Osteoblast (primary cell): Measurements from ENCODE around the gene FBXW9. TPM values are rescaled to one million over a fixed set of nuclear protein-coding genes. Genes with fewer than 3 reads are reported as not detected.
"Not testable (repeated sequence)": the region's sequence is repeated elsewhere in the genome, so short reads cannot be mapped to it uniquely, and the experiment has no call there.

Experiments
- DNase-seq: peaks from one replicate; pipeline ENCODE4 v3.0.0; 2011; ENCODE audit warnings: low spot score, mixed read lengths; ENCODE audit not compliant: insufficient read length; ENCODE audit errors: missing footprints
- H2AFZ ChIP-seq: 2 replicates; pipeline ENCODE4 v1.6.0; 2011; ENCODE audit warnings: mild to moderate bottlenecking, low read length
- H3K27ac ChIP-seq: 2 replicates; pipeline ENCODE4 v1.5.1; 2011; ENCODE audit warnings: mild to moderate bottlenecking, low read depth, low read length, moderate library complexity
- H3K27me3 ChIP-seq: 2 replicates; pipeline ENCODE4 v1.6.0; 2012; ENCODE audit warnings: mild to moderate bottlenecking, control low read depth, inconsistent platforms, low read length, moderate library complexity; ENCODE audit not compliant: insufficient read depth
- H3K36me3 ChIP-seq: 2 replicates; pipeline ENCODE4 v1.5.1; 2011; ENCODE audit warnings: mild to moderate bottlenecking, low read length, control low read depth, moderate library complexity; ENCODE audit not compliant: insufficient read depth
- H3K4me1 ChIP-seq: 2 replicates; pipeline ENCODE4 v1.5.1; 2011; ENCODE audit warnings: mild to moderate bottlenecking, low read length, control low read depth, moderate library complexity; ENCODE audit not compliant: insufficient read depth
- H3K4me2 ChIP-seq: 2 replicates; pipeline ENCODE4 v1.6.0; 2011; ENCODE audit warnings: mild to moderate bottlenecking, low read length; ENCODE audit not compliant: insufficient read depth
- H3K4me3 ChIP-seq: fragments of 200-600 bp; sonication (generic); 3 replicates; pipeline ENCODE4 v1.5.1; 2012; ENCODE audit warnings: mild to moderate bottlenecking, low read length, inconsistent platforms; ENCODE audit not compliant: insufficient read depth
- H3K79me2 ChIP-seq: 2 replicates; pipeline ENCODE4 v1.6.0; 2012; ENCODE audit warnings: mild to moderate bottlenecking, low read length, control low read depth, inconsistent platforms; ENCODE audit not compliant: insufficient read depth
- H3K9me3 ChIP-seq: 2 replicates; pipeline ENCODE4 v1.5.1; 2011; ENCODE audit warnings: low read depth, low read length, control low read depth
- H4K20me1 ChIP-seq: 2 replicates; pipeline ENCODE4 v1.6.0; 2012; ENCODE audit warnings: mild to moderate bottlenecking, low read length, control low read depth; ENCODE audit not compliant: insufficient read depth
- total RNA-seq: library from RNA; depleted of rRNA; stranded (reverse); fragments of >200 nt; gene quantifications from 2 replicates; pipeline ENCODE4 v1.2.3, GENCODE V29; 2012
- TF ChIP-seq, protein P1 (sequence below): IDR thresholded peaks from 2 replicates; pipeline ENCODE4 v1.5.1; 2011; ENCODE audit warnings: mild to moderate bottlenecking, low read depth, low read length, moderate library complexity; ENCODE audit errors: extremely low read depth

The FBXW9 gene
- total RNA-seq, 1 donor, result 18.5 TPM

GRCh38 chr19:12646551-12646950 lies 49.9 kb downstream of the FBXW9 start:
- Histone ChIP-seq H3K27me3 (no peaks in the 10 kb centered on the region), H3K79me2 (no peaks in the 10 kb centered on the region), H3K9me3 (no peaks in the 10 kb centered on the region), H2AFZ (no peak overlapping the region), H3K4me3 (no peak overlapping the region), H3K27ac (no peak overlapping the region), H3K4me1 (no peaks in the 10 kb centered on the region), H4K20me1 (no peaks in the 10 kb centered on the region), H3K4me2 (no peak overlapping the region), H3K36me3 (no peaks in the 10 kb centered on the region)
- TF ChIP-seq, protein P1, sequence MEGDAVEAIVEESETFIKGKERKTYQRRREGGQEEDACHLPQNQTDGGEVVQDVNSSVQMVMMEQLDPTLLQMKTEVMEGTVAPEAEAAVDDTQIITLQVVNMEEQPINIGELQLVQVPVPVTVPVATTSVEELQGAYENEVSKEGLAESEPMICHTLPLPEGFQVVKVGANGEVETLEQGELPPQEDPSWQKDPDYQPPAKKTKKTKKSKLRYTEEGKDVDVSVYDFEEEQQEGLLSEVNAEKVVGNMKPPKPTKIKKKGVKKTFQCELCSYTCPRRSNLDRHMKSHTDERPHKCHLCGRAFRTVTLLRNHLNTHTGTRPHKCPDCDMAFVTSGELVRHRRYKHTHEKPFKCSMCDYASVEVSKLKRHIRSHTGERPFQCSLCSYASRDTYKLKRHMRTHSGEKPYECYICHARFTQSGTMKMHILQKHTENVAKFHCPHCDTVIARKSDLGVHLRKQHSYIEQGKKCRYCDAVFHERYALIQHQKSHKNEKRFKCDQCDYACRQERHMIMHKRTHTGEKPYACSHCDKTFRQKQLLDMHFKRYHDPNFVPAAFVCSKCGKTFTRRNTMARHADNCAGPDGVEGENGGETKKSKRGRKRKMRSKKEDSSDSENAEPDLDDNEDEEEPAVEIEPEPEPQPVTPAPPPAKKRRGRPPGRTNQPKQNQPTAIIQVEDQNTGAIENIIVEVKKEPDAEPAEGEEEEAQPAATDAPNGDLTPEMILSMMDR, result no peak
- DNase-seq, result peak; percentile 47

- not testable (repeated sequence) for H2AFZ ChIP-seq, H3K27me3 ChIP-seq, H4K20me1 ChIP-seq, H3K79me2 ChIP-seq, H3K9me3 ChIP-seq, H3K36me3 ChIP-seq, H3K4me2 ChIP-seq, H3K4me1 ChIP-seq, DNase-seq, H3K4me3 ChIP-seq, H3K27ac ChIP-seq
Observed at GRCh38 chr19:12643716-12644115, 52.7 kb downstream of the FBXW9 start.

GRCh38 chr19:12642506-12642905 lies 53.9 kb downstream of the FBXW9 start:
- peak; percentile 56 for DNase-seq
- H3K27me3 ChIP-seq, result no peaks in the 10 kb centered on the region
- no peak overlapping the region for H3K4me3 ChIP-seq
- no peak overlapping the region for H2AFZ ChIP-seq
- no peaks in the 10 kb centered on the region for H3K9me3 ChIP-seq
- no peak overlapping the region for H3K4me2 ChIP-seq
- H4K20me1 ChIP-seq, result no peaks in the 10 kb centered on the region
- no peaks in the 10 kb centered on the region for H3K4me1 ChIP-seq
- no peaks in the 10 kb centered on the region for H3K36me3 ChIP-seq
- H3K27ac ChIP-seq, result no peak overlapping the region
- no peaks in the 10 kb centered on the region for H3K79me2 ChIP-seq
- TF ChIP-seq, protein P1, result no peak

DNA sequence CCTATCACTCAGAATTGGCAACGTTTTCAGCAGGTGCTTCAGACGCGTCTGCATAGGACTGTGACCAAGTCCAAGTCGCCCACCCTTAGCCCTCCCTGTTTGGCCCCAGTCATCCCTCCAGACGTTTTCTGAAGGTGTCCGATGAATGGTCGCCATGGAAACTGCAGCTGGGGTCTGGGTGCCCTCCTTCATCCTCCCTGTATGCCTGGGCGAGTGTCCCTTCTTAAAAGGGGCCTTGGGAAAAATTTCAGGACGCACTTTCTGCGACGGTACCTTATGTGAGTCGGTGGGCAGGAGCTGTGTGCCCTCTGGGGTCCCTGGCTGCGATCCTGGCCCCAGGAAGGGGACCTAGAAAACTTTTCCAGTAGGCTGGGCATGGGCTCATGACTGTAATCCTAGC lies 55.0 kb downstream of the FBXW9 start:
- Histone ChIP-seq H3K27me3 (no peaks in the 10 kb centered on the region), H2AFZ (no peak overlapping the region), H3K4me1 (no peaks in the 10 kb centered on the region), H3K4me3 (no peak overlapping the region), H3K36me3 (no peaks in the 10 kb centered on the region), H3K9me3 (no peaks in the 10 kb centered on the region), H3K27ac (no peak overlapping the region), H4K20me1 (no peaks in the 10 kb centered on the region), H3K79me2 (no peaks in the 10 kb centered on the region), H3K4me2 (no peak overlapping the region)
- TF ChIP-seq, protein P1, result no peak
- DNase-seq, result no peak
